Measurements from ENCODE around the gene PCDH1.
"Not testable (repeated sequence)": the region's sequence is repeated elsewhere in the genome, so short reads cannot be mapped to it uniquely, and the experiment has no call there.

Gene PCDH1

DNA sequence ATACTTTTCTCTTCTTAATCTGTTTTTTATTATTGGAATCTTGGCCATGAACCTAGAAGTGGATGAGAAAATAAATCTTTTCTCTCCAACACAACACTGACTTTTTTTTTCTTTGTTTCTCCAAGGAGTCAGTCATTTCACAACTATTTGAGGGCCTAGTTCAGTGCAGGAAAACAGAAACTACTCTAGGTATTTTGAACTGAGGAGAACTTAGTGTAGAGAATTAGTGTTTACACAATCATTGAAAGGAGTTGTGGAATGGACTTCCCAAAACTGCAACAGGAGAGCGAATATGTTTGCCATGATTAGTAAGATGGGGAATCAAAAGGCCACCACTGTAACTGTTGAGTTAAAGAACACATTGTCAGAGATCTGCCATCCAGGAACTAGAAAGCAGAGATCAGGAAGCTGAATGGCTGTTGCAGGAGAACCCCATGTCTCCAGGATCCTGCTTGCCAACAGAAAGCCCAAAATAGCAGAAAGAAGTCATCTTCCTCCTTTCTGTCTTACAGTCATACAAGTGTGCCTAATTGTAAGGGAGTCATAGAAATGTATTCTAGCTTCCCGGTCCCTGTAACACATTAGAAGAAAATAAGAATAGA lies 20.3 kb upstream of the PCDH1 start:
- DNase-seq (ENCODE audit: low read depth), result no peak

DNA sequence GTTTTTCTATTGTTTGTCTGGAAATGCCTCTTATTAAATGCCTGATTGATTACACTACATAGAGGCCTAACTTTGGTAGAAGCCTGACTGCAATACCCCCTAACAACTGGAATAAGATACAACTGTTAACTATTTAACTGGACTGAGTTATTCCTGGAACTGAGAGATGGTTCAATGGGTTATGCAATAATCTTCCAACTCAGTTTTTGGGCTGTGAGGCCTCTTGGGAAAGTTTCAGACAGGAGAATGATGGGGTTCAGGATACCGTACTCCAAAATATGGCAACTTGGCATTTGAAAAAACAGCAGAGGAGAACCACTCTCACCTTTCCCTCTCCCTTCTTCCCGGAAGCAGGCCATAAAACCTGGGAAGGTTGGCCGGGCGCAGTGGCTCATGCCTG lies 19.2 kb upstream of the PCDH1 start:
- no peak for DNase-seq (ENCODE audit: low read depth)

GRCh38 chr5:141890429-141890828 lies 12.2 kb upstream of the PCDH1 start:
- DNase-seq (ENCODE audit: low read depth), result not testable (repeated sequence)

DNA sequence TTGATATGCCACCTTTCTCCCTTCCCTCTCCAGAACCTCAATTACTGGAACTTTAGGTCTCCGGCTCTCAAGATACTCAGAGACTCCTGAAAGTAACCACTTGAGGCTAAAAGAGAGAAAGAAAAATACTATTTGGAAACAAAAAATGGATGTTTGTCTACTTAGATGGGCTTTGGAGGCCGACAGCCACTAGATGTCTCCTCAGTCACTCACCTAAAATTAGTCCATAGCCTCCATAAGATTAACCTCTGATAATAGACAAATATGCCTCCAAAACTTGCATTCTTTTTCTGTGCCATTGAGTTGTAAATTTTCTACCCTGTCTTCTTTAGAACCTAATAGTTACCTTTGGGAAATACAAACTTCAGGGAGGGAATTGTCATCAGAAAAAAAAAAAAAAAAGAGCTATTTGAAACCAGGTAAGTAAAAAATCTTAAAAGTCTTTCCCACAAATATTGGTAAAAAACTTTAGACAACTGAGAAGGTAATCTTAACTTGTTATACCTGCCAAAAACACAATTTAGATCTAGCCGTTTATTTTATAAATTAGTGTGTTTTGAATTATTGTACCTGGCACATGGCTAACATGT lies 11.2 kb upstream of the PCDH1 start:
- DNase-seq (ENCODE audit: low read depth), result no peak

DNA sequence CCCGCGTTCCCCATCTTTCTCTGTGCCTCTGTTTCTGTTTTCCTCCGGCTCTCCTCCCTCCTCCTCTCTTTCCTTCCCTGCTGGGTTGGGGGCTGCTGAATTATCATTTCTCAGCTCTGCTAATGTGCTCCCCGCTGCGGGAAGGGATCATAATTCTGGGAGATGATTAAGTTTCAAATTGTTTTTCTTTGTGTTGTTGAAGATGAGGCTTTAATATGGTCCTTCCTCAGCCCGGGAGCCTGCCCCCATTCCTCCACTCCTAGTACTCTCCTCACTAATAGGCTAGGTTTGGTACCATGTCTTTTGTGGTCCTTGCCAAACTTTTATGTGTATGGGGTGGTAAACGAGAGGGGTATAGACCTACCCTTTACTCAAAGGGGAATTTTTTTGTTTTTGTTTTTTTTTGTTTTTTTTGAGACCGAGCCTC lies 5.7 kb upstream of the PCDH1 start:
- no peak for DNase-seq (ENCODE audit: low read depth)

- DNase-seq (ENCODE audit: low read depth), result no peak
Observed at GRCh38 chr5:141883184-141883891, 5.1 kb upstream of the PCDH1 start.

GRCh38 chr5:141882594-141883183 lies 4.5 kb upstream of the PCDH1 start:
- DNase-seq (ENCODE audit: low read depth), result no peak

DNA sequence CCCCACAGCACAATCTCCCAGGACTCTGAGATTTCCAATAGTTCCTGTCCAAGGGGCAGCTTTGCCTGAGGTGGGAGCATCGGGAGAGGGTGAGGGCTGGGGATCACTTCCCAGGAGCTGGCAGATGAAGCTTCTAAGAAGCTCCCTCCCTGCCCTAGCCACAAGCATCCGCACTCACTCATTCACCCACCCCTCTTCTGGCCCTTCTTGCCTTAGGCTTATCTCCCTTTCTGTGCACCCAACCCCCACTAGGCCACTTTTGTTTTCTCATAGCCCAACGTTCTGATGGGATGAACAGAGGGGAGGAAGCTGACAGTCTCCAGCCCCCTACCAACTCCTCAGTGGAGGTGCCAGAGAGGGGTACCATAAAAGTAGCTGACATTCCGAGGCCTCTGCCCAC lies 3.7 kb upstream of the PCDH1 start:
- no peak for DNase-seq (ENCODE audit: low read depth)

- DNase-seq (ENCODE audit: low read depth), result no peak
Observed at GRCh38 chr5:141880961-141881801, 3.0 kb upstream of the PCDH1 start.

DNA sequence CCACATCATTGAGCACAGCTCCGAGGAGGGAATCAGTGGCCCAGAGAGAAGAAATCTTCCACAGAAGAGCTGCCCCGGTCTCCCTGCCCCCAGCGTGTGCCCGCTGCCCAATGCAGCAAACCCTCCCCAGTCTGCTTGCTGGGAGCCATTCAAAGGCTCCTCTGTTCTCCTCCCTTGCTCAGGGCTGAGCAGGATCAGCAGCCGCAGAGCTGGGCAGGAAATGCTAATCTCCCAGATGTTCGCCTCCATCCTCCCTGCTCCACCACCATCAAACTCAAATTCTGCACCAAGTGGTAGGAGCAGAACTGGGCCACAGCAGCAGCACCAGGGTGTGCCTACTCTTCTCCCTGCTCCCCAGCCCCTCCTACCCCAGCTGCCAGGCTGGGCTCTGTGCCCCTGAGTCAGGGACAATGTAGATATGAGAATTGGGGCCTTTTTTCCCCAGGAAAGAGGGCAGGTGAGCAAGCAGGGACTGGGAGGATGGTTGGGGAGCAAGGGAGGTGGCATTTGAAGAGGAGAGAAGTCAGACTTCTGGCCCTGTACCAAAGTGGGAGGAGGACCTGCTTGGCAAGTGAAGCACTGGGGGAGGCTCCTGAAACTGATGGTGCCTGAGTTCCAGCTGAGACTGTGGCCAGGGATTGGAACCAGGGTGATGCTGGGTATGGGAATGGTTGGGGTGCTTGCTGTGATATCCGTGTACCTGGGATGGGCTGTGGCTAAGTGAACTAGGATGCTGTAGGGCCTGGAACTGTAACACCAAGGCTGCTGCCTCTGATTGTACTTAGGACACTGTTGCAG lies 1.9 kb upstream of the PCDH1 start:
- no peak for DNase-seq (ENCODE audit: low read depth)

GRCh38 chr5:141879426-141879759 lies 1.2 kb upstream of the PCDH1 start:
- DNase-seq (ENCODE audit: low read depth), result no peak

- peak; percentile 74 for DNase-seq (ENCODE audit: low read depth)
Observed at GRCh38 chr5:141878711-141879425, 658 bp upstream of the PCDH1 start.

GRCh38 chr5:141877356-141878185 lies 639 bp downstream of the PCDH1 start:
- no peak for DNase-seq (ENCODE audit: low read depth)

- DNase-seq (ENCODE audit: low read depth), result no peak
Observed at GRCh38 chr5:141876628-141877355, 1.4 kb downstream of the PCDH1 start.

DNA sequence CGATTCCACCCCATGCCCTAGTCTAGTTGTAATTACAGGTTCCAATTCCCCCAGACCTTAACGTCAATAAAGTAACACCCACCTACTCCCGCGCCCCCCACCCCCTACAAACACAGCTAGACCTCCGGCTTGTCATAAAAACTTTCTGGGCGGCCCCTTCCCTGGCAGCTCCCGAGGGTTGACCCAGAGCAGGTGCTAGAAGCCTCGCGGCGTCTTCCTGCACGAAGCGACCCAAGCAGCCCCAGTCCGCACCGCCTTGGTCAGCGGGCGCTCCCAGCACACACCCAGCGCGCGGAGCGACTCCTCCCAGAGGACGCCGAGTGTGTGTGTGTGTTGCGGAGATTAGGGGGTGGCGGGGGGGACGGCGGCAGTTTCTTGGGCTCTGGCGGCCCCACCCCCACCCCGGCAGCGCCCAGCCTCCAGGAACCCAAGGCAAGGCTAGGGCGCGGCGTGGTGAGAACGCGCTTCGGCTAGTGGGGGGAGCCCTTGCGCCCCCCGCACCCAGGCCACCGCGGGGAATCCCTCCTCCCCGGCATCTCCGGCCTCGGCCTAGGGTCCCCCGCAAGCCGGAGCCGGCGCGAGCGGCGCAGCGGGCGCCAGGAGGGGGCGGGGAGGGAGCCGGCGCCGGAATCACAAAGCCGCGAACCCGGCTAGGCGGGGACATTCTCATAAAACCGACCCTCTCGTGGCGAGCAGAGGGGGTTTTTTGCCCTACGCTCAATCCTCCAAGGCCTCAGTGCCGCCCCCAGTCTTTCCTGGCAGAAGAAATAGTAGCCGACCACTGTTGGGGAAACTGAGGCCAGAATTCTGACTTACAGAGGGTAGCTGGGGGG lies 2.2 kb downstream of the PCDH1 start:
- DNase-seq (ENCODE audit: low read depth), result no peak

DNA sequence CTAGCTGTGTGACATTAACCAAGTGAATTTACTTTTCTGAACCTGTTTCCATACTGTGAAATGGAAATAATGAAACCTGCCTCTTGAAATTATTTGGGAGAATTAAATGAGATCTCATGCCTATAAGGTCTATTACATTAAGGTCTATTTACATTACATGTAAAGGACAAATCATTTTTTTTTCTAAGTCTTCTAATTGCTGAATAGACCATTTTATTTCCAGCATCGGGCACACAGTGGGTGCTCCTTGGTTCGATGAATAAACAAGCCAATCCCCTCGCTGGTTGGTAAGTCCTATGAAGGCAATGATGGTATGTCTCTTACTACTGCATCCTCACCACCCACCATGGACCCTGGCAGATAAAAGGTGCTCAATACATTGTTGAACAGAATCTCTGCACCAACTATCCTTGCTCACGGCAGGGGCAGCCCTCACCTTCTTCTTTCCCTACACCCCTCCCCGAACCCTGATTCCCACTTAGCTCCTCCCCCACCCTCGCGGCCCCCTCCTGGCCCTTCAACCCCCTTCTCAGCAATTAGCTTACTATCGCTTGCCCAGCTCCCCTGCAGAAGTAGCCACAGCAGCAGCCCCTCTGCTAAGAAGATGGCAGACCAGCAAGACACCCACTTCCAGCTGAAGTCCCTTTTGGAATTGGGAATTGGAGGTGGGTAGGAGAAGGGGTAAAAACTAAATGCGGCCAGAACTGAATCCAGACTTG lies 3.0 kb downstream of the PCDH1 start:
- no peak for DNase-seq (ENCODE audit: low read depth)

DNA sequence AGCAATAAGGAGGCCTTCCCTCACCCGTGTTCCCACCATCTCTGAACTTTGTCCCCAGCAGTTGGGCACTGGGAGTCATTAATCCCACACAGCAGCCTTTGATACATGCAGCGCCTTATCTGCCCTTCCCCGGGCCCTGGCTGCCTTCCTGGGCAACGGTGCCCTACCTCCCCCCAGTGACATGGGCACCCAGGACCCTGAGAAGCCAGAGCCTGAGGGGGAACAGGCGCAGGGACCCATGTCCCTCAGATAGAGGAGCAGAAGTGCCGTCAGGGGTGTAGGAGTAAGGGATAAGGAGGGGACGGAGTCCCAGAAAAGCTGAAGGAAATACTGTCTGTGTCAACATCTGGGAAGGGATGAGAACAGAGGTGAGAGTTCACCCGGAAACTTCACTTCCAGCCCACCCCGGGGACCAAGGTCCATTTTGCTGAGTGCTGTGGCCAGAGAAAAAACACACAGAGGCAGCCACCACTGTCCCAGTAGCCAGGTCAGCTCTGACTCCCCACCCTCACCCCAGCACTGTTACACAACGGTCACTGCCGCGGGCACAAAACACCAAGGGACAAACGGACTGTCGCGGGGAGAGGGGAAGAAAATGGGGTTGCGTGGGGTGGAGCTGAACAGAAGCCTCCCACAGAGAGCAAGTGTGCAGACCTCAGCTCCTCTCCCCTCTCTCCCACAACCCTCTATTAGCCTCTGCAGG lies 3.8 kb downstream of the PCDH1 start:
- no peak for DNase-seq (ENCODE audit: low read depth)

Data from fibroblast of the conjunctiva (primary cell).